SU-DHL-6 (cell line): ENCODE measurements around the gene FBXW11.

ENCODE experiments used
- EZH2phosphoT487 ChIP-seq: fragments of 200-600 bp; sonication (generic), shearing (Covaris generic); conservative IDR thresholded peaks from 2 replicates; pipeline ENCODE4 v1.6.1; 2018; ENCODE audit warnings: mild to moderate bottlenecking, antibody characterized with exemption, low read length, moderate library complexity, mixed read lengths
- TF ChIP-seq, protein P1 (sequence below): fragments of 200-600 bp; sonication (generic); IDR thresholded peaks from one replicate; pipeline ENCODE4 v1.5.1; 2017; ENCODE audit warnings: antibody characterized with exemption, mild to moderate bottlenecking, low read length, moderate library complexity; ENCODE audit not compliant: insufficient read depth, poor library complexity, severe bottlenecking

DNA sequence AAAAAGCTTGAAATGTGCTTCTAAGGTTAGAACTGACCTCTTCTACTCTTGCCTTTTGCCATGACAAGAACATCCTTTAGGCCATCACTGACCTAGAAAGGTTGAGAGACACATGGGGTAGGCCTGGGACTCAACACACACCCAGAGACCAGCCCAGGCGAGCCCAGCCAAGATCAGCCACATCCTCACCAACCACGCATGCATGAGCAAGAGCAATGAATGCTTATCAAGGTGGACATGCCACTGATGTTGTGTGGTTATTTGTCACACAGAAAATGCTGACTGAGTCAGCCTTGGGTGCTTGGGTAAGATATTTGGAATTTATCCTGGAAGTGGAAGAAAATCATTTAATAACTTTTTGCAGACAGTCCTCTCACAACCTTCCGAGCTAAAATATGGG lies 181.4 kb downstream of the FBXW11 start:
- TF ChIP-seq, protein P1, sequence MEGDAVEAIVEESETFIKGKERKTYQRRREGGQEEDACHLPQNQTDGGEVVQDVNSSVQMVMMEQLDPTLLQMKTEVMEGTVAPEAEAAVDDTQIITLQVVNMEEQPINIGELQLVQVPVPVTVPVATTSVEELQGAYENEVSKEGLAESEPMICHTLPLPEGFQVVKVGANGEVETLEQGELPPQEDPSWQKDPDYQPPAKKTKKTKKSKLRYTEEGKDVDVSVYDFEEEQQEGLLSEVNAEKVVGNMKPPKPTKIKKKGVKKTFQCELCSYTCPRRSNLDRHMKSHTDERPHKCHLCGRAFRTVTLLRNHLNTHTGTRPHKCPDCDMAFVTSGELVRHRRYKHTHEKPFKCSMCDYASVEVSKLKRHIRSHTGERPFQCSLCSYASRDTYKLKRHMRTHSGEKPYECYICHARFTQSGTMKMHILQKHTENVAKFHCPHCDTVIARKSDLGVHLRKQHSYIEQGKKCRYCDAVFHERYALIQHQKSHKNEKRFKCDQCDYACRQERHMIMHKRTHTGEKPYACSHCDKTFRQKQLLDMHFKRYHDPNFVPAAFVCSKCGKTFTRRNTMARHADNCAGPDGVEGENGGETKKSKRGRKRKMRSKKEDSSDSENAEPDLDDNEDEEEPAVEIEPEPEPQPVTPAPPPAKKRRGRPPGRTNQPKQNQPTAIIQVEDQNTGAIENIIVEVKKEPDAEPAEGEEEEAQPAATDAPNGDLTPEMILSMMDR: no peak
- no peak for TF ChIP-seq EZH2phosphoT487
